Neural cell (in vitro differentiated cells): Measurements from ENCODE around the gene DENND4B. TPM values are rescaled to one million over a fixed set of nuclear protein-coding genes. Genes with fewer than 3 reads are reported as not detected.
"Not testable (repeated sequence)": the region's sequence is repeated elsewhere in the genome, so short reads cannot be mapped to it uniquely, and the experiment has no call there.

Source experiments
- H2AFZ ChIP-seq: fragments of 200-600, 300-800 bp; sonication (generic), shearing (Covaris generic); 2 replicates; pipeline ENCODE4 v1.6.0; 2014; ENCODE audit warnings: low read depth, mild to moderate bottlenecking, antibody characterized with exemption, low read length, moderate library complexity
- H3F3A ChIP-seq: fragments of 200-600 bp; shearing (Covaris generic); 2 replicates; pipeline ENCODE4 v1.6.1; 2016; ENCODE audit warnings: mild to moderate bottlenecking, moderate library complexity, mixed read lengths, antibody characterized with exemption, low read length; ENCODE audit not compliant: insufficient read depth, poor library complexity, severe bottlenecking
- H3K27ac ChIP-seq: fragments of 200-600, 300-800 bp; sonication (generic), shearing (Covaris generic); 2 replicates; pipeline ENCODE4 v1.5.1; 2014; ENCODE audit warnings: mild to moderate bottlenecking, low read length, moderate library complexity
- H3K27me3 ChIP-seq: fragments of 300-800, 200-600 bp; sonication (generic), shearing (Covaris generic); 2 replicates; pipeline ENCODE4 v1.6.0; 2014; ENCODE audit warnings: mild to moderate bottlenecking, low read depth, low read length, moderate library complexity; ENCODE audit not compliant: insufficient read depth
- H3K36me3 ChIP-seq: fragments of 300-800, 200-600 bp; sonication (generic), shearing (Covaris generic); 2 replicates; pipeline ENCODE4 v1.5.1; 2014; ENCODE audit warnings: mild to moderate bottlenecking, antibody characterized with exemption, low read length, moderate library complexity; ENCODE audit not compliant: insufficient read depth
- H3K4me2 ChIP-seq: fragments of 300-800, 200-600 bp; sonication (generic), shearing (Covaris generic); 2 replicates; pipeline ENCODE4 v1.6.0; 2014; ENCODE audit warnings: mild to moderate bottlenecking, low read length
- H3K4me3 ChIP-seq: fragments of 300-800, 200-600 bp; sonication (generic), shearing (Covaris generic); 2 replicates; pipeline ENCODE4 v1.5.1; 2014; ENCODE audit warnings: mild to moderate bottlenecking, low read length, moderate library complexity
- H3K79me2 ChIP-seq: fragments of 200-600 bp; shearing (Covaris generic); replicated peaks from 2 replicates; pipeline ENCODE4 v1.6.0; 2014; ENCODE audit warnings: mild to moderate bottlenecking, low read length, moderate library complexity; ENCODE audit not compliant: insufficient read depth
- H3K9ac ChIP-seq: fragments of 300-800, 200-600 bp; sonication (generic), shearing (Covaris generic); 2 replicates; pipeline ENCODE4 v1.6.1; 2016; ENCODE audit warnings: mild to moderate bottlenecking, low read length, mixed read lengths
- H3K9me2 ChIP-seq: fragments of 200-600 bp; shearing (Covaris generic); 2 replicates; pipeline ENCODE4 v1.6.1; 2016; ENCODE audit warnings: mild to moderate bottlenecking, low read length, mixed read lengths; ENCODE audit not compliant: insufficient read depth
- H3K9me3 ChIP-seq: fragments of 200-600, 300-800 bp; sonication (generic), shearing (Covaris generic); 2 replicates; pipeline ENCODE4 v1.6.1; 2016; ENCODE audit warnings: mild to moderate bottlenecking, mixed run types, low read length, moderate library complexity, mixed read lengths
- H4K20me1 ChIP-seq: fragments of 200-600 bp; shearing (Covaris generic); 2 replicates; pipeline ENCODE4 v1.6.1; 2016; ENCODE audit warnings: mild to moderate bottlenecking, mixed run types; ENCODE audit not compliant: insufficient read depth
- EP300 ChIP-seq: fragments of 450-650 bp; conservative IDR thresholded peaks from 2 replicates; pipeline ENCODE4 v1.6.1; 2014; ENCODE audit warnings: antibody characterized with exemption, mild to moderate bottlenecking, moderate library complexity; ENCODE audit not compliant: poor library complexity, severe bottlenecking
- EZH2 ChIP-seq: fragments of 200-600, 300-800 bp; shearing (Covaris generic), sonication (generic); IDR thresholded peaks from 2 replicates; pipeline ENCODE4 v1.6.1; 2014; ENCODE audit warnings: antibody characterized with exemption, low read length, borderline replicate concordance, mild to moderate bottlenecking; ENCODE audit not compliant: insufficient read depth, poor library complexity, severe bottlenecking
- MXI1 ChIP-seq: fragments of 450-650 bp; conservative IDR thresholded peaks from 2 replicates; pipeline ENCODE4 v1.6.1; 2014; ENCODE audit warnings: antibody characterized with exemption, mild to moderate bottlenecking; ENCODE audit not compliant: poor library complexity, severe bottlenecking
- POLR2AphosphoS5 ChIP-seq: IDR thresholded peaks from 2 replicates; pipeline ENCODE4 v1.6.1; 2012
- RAD21 ChIP-seq: fragments of 450-650 bp; conservative IDR thresholded peaks from 2 replicates; pipeline ENCODE4 v1.6.1; 2014; ENCODE audit warnings: antibody characterized with exemption, mild to moderate bottlenecking, moderate library complexity
- SMC3 ChIP-seq: fragments of 450-650 bp; conservative IDR thresholded peaks from 2 replicates; pipeline ENCODE4 v1.6.1; 2014; ENCODE audit warnings: antibody characterized with exemption, mild to moderate bottlenecking, moderate library complexity; ENCODE audit not compliant: poor library complexity
- TAF1 ChIP-seq: IDR thresholded peaks from 2 replicates; pipeline ENCODE4 v1.6.1; 2012; ENCODE audit warnings: low read depth
- polyA plus RNA-seq: library from polyadenylated mRNA; depleted of rRNA; stranded (reverse); fragments of >200 nt; gene quantifications from 2 replicates; pipeline ENCODE4 v1.2.3, GENCODE V29; 2014
- TF ChIP-seq, protein P1 (sequence below): IDR thresholded peaks from 2 replicates; pipeline ENCODE4 v1.6.1; 2012; ENCODE audit warnings: borderline replicate concordance
- TF ChIP-seq, protein P2 (sequence below): fragments of 450-650 bp; IDR thresholded peaks from 2 replicates; pipeline ENCODE4 v1.5.1; 2014; ENCODE audit warnings: antibody characterized with exemption, mild to moderate bottlenecking, moderate library complexity; ENCODE audit not compliant: poor library complexity, severe bottlenecking

Gene DENND4B
- polyA plus RNA-seq, 1 donor from 2014 or later, result 25.3 TPM

DNA sequence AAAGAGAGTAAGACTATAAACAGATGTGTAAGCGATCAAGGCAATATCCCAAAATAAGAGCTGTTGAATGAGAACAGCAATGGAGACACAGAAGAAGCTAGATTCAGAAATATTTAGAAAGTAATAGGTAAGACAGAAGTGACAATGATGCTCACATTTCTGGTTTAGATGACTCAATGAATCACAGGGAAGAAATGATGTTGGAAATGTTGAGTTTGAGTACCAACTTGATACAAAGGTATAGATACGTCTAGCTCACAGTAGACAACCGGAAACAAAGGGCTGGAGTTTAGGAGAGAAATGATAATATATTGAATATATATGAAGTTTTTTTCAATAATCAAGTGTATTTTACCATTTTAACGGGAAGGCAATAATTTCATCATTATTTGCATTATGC lies 30.2 kb downstream of the DENND4B start:
- Histone ChIP-seq H4K20me1 (peaks cover 17% of the 10 kb centered on the region), H2AFZ (no peak overlapping the region), H3F3A (no peaks in the 10 kb centered on the region), H3K4me2 (no peak overlapping the region), H3K27ac (no peak overlapping the region), H3K79me2 (peaks cover 90% of the 10 kb centered on the region), H3K27me3 (no peaks in the 10 kb centered on the region), H3K9ac (no peak overlapping the region), H3K9me3 (no peaks in the 10 kb centered on the region), H3K4me3 (no peak overlapping the region), H3K36me3 (no peaks in the 10 kb centered on the region), H3K9me2 (no peaks in the 10 kb centered on the region)
- TF ChIP-seq EP300, result no peak
- no peak for TF ChIP-seq RAD21
- TF ChIP-seq, protein P1, sequence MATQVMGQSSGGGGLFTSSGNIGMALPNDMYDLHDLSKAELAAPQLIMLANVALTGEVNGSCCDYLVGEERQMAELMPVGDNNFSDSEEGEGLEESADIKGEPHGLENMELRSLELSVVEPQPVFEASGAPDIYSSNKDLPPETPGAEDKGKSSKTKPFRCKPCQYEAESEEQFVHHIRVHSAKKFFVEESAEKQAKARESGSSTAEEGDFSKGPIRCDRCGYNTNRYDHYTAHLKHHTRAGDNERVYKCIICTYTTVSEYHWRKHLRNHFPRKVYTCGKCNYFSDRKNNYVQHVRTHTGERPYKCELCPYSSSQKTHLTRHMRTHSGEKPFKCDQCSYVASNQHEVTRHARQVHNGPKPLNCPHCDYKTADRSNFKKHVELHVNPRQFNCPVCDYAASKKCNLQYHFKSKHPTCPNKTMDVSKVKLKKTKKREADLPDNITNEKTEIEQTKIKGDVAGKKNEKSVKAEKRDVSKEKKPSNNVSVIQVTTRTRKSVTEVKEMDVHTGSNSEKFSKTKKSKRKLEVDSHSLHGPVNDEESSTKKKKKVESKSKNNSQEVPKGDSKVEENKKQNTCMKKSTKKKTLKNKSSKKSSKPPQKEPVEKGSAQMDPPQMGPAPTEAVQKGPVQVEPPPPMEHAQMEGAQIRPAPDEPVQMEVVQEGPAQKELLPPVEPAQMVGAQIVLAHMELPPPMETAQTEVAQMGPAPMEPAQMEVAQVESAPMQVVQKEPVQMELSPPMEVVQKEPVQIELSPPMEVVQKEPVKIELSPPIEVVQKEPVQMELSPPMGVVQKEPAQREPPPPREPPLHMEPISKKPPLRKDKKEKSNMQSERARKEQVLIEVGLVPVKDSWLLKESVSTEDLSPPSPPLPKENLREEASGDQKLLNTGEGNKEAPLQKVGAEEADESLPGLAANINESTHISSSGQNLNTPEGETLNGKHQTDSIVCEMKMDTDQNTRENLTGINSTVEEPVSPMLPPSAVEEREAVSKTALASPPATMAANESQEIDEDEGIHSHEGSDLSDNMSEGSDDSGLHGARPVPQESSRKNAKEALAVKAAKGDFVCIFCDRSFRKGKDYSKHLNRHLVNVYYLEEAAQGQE, result no peak
- no peak for TF ChIP-seq SMC3
- TF ChIP-seq, protein P2, sequence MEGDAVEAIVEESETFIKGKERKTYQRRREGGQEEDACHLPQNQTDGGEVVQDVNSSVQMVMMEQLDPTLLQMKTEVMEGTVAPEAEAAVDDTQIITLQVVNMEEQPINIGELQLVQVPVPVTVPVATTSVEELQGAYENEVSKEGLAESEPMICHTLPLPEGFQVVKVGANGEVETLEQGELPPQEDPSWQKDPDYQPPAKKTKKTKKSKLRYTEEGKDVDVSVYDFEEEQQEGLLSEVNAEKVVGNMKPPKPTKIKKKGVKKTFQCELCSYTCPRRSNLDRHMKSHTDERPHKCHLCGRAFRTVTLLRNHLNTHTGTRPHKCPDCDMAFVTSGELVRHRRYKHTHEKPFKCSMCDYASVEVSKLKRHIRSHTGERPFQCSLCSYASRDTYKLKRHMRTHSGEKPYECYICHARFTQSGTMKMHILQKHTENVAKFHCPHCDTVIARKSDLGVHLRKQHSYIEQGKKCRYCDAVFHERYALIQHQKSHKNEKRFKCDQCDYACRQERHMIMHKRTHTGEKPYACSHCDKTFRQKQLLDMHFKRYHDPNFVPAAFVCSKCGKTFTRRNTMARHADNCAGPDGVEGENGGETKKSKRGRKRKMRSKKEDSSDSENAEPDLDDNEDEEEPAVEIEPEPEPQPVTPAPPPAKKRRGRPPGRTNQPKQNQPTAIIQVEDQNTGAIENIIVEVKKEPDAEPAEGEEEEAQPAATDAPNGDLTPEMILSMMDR, result no peak
- TF ChIP-seq POLR2AphosphoS5, result no peak
- no peak for TF ChIP-seq MXI1
- no peak for TF ChIP-seq EZH2
- TF ChIP-seq TAF1, result no peak

DNA sequence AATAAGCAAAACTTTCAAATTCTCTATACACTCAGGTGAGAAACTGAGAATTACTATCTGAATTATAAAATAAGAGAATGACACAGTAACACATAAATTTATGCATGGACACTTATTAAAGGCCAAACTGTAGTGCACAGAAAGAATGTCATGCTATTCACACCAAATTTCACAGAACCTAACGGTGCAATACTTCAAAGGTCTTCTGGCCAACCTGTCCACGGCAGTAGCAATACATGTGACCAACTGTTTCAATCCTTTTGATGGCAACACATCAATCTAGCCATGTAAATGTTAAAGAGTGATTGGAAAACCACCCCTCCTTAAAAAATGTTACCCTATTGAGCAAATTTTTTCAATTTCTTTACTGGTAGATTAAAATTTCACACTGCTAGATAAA lies 34.2 kb downstream of the DENND4B start:
- H3K27ac ChIP-seq, result no peak overlapping the region
- H4K20me1 ChIP-seq, result no peaks in the 10 kb centered on the region
- no peaks in the 10 kb centered on the region for H3K9me3 ChIP-seq
- no peaks in the 10 kb centered on the region for H3K27me3 ChIP-seq
- H3F3A ChIP-seq, result no peaks in the 10 kb centered on the region
- H3K36me3 ChIP-seq, result no peaks in the 10 kb centered on the region
- no peaks in the 10 kb centered on the region for H3K9me2 ChIP-seq
- H3K4me2 ChIP-seq, result no peak overlapping the region
- H3K9ac ChIP-seq, result no peak overlapping the region
- peaks cover 80% of the 10 kb centered on the region for H3K79me2 ChIP-seq
- TF ChIP-seq POLR2AphosphoS5, result no peak
- no peak for TF ChIP-seq TAF1
- TF ChIP-seq, protein P1, result no peak
- no peak for TF ChIP-seq SMC3
- TF ChIP-seq RAD21, result no peak
- TF ChIP-seq, protein P2, result no peak
- no peak for TF ChIP-seq EP300
- TF ChIP-seq MXI1, result no peak
- no peak for TF ChIP-seq EZH2
- H3K4me3 ChIP-seq, result no peak overlapping the region
- H2AFZ ChIP-seq, result no peak overlapping the region

DNA sequence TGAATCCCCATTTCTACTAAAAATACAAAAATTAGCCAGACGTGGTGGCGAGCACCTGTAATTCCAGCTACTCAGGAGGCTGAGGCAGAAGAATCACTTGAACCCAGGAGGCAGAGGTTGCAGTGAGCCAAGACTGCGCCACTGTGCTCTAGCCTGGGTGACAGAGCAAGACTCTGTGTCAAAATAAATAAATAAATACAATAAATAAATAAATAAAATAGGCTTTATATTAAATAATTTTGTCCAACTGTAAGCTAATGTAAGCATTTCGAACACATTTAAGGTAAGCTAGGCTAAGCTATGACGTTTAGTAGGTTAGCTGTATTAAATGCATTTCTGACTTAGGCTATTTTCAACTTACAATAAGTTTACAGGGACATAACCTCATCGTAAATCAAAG lies 36.0 kb downstream of the DENND4B start:
- not testable (repeated sequence) for H2AFZ ChIP-seq, H3K27me3 ChIP-seq, H3F3A ChIP-seq, H3K9me2 ChIP-seq, H3K4me3 ChIP-seq, H3K4me2 ChIP-seq, H3K9me3 ChIP-seq, H4K20me1 ChIP-seq, H3K9ac ChIP-seq, H3K36me3 ChIP-seq, H3K27ac ChIP-seq
- H3K79me2 ChIP-seq, result peaks cover 81% of the 10 kb centered on the region
